Measurements from ENCODE around the gene VDR.
A peak's percentile ranks its signal among the peaks of the same experiment; 100 is the strongest.
"Not testable (repeated sequence)": the region's sequence is repeated elsewhere in the genome, so short reads cannot be mapped to it uniquely, and the experiment has no call there.

The VDR gene

DNA sequence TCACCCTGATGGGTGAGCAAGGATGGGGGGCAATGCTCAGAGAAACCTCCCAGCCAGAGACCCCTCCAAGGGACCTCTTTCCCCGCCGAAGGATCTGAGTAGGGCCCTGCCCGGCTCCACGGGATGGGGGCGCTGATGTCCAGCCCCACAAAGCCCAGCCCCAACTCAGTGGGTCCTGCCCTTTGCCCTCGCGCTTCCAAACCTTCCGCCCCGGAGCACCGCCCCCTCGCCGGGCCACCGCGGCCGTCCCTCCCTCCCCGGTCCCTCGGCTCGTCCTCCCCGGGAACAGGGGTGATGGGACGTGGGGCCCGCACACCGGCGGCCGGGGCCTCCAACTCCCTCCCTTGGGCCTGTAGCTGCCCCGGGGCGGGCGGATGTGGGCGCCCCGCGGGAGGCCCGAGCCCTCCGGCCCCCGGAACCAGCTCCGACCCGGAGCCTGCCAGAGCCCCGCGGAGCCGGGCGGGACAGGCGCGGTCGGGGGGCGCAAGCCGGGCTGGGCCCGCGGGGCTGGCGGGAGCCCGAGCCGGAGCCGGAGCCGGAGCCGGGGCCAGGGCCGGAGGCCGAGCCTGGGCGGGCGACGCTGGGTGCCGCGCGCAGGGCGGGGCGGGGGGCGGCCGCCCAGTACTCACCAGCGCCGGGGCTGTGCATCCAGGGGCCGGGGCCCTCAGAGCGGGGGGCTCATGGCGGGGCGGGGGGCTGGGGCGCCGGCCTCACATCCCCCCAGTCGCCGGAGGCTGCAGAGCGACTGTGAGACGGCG is 85.5 kb downstream of the VDR start:
- H3K4me1 ChIP-seq, result peaks cover 12 to 82% (median 77%) of the 10 kb centered on the region in 4 donors
- H3K9me3 ChIP-seq, result no peaks in the 10 kb centered on the region
- peak overlapping the region; percentile 91 to 99 for H3K27ac ChIP-seq
- DNase-seq, result peak; percentile 63 to 86
- H3K4me3 ChIP-seq, result peak overlapping the region; percentile 62 to 81
- TF ChIP-seq, protein P1, sequence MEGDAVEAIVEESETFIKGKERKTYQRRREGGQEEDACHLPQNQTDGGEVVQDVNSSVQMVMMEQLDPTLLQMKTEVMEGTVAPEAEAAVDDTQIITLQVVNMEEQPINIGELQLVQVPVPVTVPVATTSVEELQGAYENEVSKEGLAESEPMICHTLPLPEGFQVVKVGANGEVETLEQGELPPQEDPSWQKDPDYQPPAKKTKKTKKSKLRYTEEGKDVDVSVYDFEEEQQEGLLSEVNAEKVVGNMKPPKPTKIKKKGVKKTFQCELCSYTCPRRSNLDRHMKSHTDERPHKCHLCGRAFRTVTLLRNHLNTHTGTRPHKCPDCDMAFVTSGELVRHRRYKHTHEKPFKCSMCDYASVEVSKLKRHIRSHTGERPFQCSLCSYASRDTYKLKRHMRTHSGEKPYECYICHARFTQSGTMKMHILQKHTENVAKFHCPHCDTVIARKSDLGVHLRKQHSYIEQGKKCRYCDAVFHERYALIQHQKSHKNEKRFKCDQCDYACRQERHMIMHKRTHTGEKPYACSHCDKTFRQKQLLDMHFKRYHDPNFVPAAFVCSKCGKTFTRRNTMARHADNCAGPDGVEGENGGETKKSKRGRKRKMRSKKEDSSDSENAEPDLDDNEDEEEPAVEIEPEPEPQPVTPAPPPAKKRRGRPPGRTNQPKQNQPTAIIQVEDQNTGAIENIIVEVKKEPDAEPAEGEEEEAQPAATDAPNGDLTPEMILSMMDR (IDR thresholded peaks at IDR 0.05), result peak in 1 of 2 experiments; percentile 35
- no peaks in the 10 kb centered on the region for H3K36me3 ChIP-seq
- H3K27me3 ChIP-seq, result no peaks in the 10 kb centered on the region
- intact Hi-C loops (cut with DNase I; ENCODE audit: low total_unique reads), result no loop called here

DNA sequence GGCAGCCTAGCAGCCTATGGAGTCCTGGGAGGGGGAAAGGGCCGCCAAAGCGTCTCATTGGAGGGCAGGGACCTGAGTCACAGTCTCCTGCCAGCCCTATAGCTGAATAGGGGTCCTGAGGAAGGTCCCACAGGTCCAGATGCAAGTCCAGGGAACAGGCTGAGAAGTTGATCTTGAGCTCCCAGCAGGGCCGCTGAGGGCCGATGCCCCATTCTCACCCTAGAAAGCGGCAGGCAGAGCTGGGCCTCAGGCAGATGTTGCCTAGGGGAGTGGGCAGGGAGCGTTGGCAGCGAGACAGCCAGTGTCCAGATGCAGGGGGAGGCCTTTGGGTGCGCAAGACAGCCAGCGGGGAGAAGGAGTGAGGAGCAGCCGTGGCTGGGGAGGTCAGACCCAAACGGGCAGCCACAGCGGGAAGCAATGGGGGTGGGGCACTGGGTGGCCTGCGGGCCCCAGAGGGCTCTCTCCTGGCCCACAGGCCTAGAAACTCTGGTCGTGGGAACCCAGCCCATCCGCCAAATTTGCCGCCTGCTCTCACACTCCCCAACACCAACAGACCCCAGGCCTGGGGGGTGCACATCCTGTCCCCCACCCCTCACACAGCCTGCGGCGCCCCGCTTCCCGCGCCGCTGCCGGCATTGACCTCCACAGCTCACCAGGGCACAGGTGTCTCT is 86.2 kb downstream of the VDR start:
- H3K27ac ChIP-seq, result peak overlapping the region; percentile 91 to 99
- H3K4me1 ChIP-seq, result peaks cover 12 to 82% (median 78%) of the 10 kb centered on the region in 4 donors
- no peaks in the 10 kb centered on the region for H3K9me3 ChIP-seq
- TF ChIP-seq, protein P1 (IDR thresholded peaks at IDR 0.05), result no peak
- peak overlapping the region; percentile 62 to 81 for H3K4me3 ChIP-seq
- H3K27me3 ChIP-seq, result no peaks in the 10 kb centered on the region
- H3K36me3 ChIP-seq, result no peaks in the 10 kb centered on the region
- peak in 1 of 2 donors; percentile 83 for DNase-seq
- intact Hi-C loops (cut with DNase I; ENCODE audit: low total_unique reads), result no loop called here

DNA sequence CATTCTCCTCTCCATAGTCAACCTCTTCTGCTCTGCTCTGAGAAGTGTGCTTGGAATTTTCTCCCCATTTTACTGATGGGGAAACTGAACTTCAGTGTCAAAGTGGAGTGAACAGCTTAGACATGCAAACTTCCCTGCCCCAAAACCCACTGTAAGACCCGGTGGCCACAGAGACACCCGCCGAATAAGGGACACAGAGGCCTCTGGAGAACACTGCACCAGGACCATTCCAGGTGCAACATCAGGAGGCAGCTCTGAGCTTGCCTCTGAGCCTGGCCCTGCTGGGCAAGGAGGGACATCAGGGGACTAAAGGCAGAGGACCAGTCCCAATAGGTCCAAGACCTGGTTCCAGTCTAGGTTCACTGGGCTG is 86.8 kb downstream of the VDR start:
- H3K4me3 ChIP-seq, result peak overlapping the region; percentile 62 to 81
- H3K36me3 ChIP-seq, result no peaks in the 10 kb centered on the region
- no peak for DNase-seq
- peaks cover 12 to 83% (median 79%) of the 10 kb centered on the region in 4 donors for H3K4me1 ChIP-seq
- H3K27ac ChIP-seq, result peak overlapping the region; percentile 91 to 99
- TF ChIP-seq, protein P1 (IDR thresholded peaks at IDR 0.05), result no peak
- H3K27me3 ChIP-seq, result no peaks in the 10 kb centered on the region
- intact Hi-C loops (cut with DNase I; ENCODE audit: low total_unique reads), result no loop called here
- no peaks in the 10 kb centered on the region for H3K9me3 ChIP-seq

DNA sequence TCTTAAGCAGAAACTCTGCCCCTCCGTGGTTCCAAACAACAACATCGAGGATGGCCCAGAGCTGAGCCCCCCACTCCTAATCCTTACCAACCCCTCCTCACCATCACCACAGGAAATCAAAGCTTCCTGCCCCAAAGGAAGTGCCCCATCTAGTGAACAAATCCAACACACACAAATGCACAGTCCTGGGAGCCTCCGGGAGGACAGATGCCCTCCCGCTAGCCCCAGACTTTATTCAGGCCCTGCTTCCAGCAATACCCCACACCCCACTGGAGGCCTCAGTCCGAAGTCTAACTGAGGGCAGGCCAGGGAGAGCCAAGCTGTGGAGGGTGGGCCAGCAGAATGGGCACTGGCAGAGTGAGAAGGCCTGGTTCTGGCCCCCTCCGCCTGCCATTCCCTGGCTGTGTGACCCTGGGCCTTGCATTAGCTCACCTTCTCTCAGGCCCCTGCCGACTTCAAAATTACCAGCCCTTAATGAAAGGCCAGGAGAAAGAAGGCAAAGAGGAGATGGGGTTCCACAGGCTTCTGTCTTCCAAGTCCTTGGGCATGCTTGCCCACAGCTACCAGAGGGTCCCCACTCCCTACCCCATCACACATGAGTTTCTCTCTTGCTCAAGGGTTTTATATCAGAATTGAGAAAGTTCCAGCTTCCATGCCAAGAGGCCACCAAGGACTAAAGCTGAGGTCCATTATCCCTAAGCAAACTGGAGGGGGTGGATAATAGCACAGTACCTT is 87.4 kb downstream of the VDR start:
- TF ChIP-seq, protein P1 (IDR thresholded peaks at IDR 0.05), result peak in 1 of 2 experiments; percentile 32
- Histone ChIP-seq H3K4me1 (peaks cover 9 to 83% (median 78%) of the 10 kb centered on the region in 4 donors), H3K9me3 (no peaks in the 10 kb centered on the region), H3K27ac (peak overlapping the region; percentile 91 to 99), H3K36me3 (no peaks in the 10 kb centered on the region), H3K27me3 (no peaks in the 10 kb centered on the region), H3K4me3 (peak overlapping the region; percentile 62 to 81)
- intact Hi-C loops (cut with DNase I; ENCODE audit: low total_unique reads), result no loop called here
- DNase-seq, result no peak

DNA sequence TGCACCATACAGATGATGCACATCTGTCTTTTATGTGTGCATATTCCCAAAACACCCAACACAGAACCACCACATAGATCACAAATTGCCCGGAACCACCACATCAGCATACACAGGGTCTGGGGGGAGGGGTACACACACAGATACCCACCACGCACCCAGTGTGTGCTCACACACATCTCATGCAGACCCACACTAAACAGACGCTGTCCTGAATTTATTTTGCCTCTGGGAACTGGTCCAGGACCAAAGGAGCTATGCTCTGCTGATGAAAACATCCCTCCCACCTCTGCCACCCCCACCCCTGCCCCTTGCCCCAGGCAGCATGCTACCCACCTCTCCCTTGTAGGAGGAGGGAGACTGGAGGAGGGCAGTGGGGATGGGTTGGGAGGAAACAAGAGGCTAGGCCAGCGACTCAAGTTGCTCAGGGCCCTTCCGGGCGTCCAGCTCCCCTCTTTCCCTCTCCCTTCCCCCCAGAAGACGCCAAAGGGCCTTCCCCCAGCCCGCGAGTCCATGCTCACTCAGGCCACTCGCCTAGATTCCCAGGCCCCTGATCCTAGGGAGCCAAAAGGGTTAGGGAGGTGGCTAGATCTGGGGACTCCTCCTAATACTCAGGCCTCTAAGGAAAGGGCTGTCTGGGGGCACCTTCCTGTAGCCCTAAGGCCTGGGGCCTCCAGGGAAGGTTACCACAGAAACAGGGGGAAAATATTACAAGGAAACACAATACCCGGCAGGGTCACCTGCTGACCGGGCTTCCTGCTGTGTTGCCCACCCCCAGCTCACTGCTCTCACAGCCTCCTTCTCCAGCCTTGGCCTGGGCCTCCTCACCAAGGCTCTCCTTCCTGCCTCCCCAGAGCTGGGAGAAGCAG is 88.2 kb downstream of the VDR start:
- no peaks in the 10 kb centered on the region for H3K27me3 ChIP-seq
- TF ChIP-seq, protein P1 (IDR thresholded peaks at IDR 0.05), result no peak
- H3K4me3 ChIP-seq, result peak overlapping the region; percentile 62 to 81
- intact Hi-C loops (cut with DNase I; ENCODE audit: low total_unique reads), result no loop called here
- DNase-seq, result no peak
- peaks cover 1 to 83% (median 76%) of the 10 kb centered on the region in 4 donors for H3K4me1 ChIP-seq
- no peaks in the 10 kb centered on the region for H3K9me3 ChIP-seq
- H3K27ac ChIP-seq, result peak overlapping the region; percentile 91 to 99
- no peaks in the 10 kb centered on the region for H3K36me3 ChIP-seq

DNA sequence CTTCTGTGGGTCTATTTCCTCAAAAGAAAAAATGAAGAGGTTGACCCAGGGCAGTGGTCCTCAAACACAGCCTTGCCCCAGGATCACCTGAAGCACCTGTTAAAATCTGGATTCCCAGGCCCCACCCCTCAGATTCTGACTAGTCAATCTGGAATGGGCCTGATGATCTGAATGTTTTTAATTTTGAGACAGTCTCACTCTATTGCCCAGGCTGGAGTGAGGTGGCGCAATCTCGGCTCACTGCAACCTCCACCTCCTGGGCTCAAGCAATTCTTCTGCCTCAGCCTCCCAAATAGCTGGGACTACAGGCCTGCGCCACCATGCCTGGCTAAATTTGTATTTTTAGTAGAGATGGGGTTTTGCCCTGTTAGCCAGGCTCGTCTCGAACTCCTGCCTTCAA is 89.3 kb downstream of the VDR start:
- H3K27me3 ChIP-seq; H3K9me3 ChIP-seq; DNase-seq; intact Hi-C loops (cut with DNase I; ENCODE audit: low total_unique reads); H3K36me3 ChIP-seq; H3K4me3 ChIP-seq: not testable (repeated sequence)
- Histone ChIP-seq H3K4me1 (peaks cover 0 to 86% (median 78%) of the 10 kb centered on the region in 4 donors), H3K27ac (peak overlapping the region; percentile 91 to 99)
